Astrocyte (in vitro differentiated cells and primary cell): ENCODE results near the gene FBN2.

ENCODE experiments used
- EZH2 ChIP-seq: IDR thresholded peaks from 2 replicates; pipeline ENCODE4 v1.6.1; 2012; ENCODE audit warnings: mild to moderate bottlenecking, low read length, inconsistent platforms; ENCODE audit not compliant: insufficient read depth
- TF ChIP-seq, protein P1 (sequence below): IDR thresholded peaks from 2 replicates; pipeline ENCODE4 v1.5.1; 2011; ENCODE audit warnings: low read depth, mild to moderate bottlenecking, inconsistent platforms, low read length, moderate library complexity; ENCODE audit not compliant: insufficient read depth

GRCh38 chr5:128490761-128491160 is 47.3 kb downstream of the FBN2 start:
- TF ChIP-seq, protein P1, sequence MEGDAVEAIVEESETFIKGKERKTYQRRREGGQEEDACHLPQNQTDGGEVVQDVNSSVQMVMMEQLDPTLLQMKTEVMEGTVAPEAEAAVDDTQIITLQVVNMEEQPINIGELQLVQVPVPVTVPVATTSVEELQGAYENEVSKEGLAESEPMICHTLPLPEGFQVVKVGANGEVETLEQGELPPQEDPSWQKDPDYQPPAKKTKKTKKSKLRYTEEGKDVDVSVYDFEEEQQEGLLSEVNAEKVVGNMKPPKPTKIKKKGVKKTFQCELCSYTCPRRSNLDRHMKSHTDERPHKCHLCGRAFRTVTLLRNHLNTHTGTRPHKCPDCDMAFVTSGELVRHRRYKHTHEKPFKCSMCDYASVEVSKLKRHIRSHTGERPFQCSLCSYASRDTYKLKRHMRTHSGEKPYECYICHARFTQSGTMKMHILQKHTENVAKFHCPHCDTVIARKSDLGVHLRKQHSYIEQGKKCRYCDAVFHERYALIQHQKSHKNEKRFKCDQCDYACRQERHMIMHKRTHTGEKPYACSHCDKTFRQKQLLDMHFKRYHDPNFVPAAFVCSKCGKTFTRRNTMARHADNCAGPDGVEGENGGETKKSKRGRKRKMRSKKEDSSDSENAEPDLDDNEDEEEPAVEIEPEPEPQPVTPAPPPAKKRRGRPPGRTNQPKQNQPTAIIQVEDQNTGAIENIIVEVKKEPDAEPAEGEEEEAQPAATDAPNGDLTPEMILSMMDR: no peak
- no peak for TF ChIP-seq EZH2
